ENCODE results near the gene LRRC73. TPM values are rescaled to one million over a fixed set of nuclear protein-coding genes. Genes with fewer than 3 reads are reported as not detected.

LRRC73 gene
- total and polyA plus RNA-seq, 9 of the 15 experiments (the other 6 are each of a cell fraction or from before 2014, with no cell fraction given) = 0.07 to 0.55 (median 0.16) TPM; not detected in 3

- Histone ChIP-seq H3K4me2 (ENCODE audit: insufficient read depth, low read length) (no peak overlapping the region), H3K4me3 (no peak overlapping the region), H3K27ac (ENCODE audit: extremely low read depth, low read depth, low read length) (no peak overlapping the region), H3K9ac (ENCODE audit: insufficient read depth in 1 of 2, low read depth in 2 of 2, low read length in 2 of 2) (no peak overlapping the region), H3K36me3 (ENCODE audit: control insufficient read depth, insufficient read depth, low read length) (peaks cover 10% of the 10 kb centered on the region; the same call in 1 of the 3 replicates), H3K27me3 (ENCODE audit: control insufficient read depth in 2 of 2, insufficient read depth in 2 of 2, low read length in 2 of 2) (no peaks in the 10 kb centered on the region), H3K4me1 (replicated peaks in 1 of 2; ENCODE audit: control insufficient read depth in 2 of 2, insufficient read depth in 2 of 2, low read length in 2 of 2) (peaks cover 16 to 36% of the 10 kb centered on the region in 2 experiments), H3K9me1 (ENCODE audit: control insufficient read depth, insufficient read depth, low read length) (peaks cover 3% of the 10 kb centered on the region), H3K79me2 (ENCODE audit: control insufficient read depth, insufficient read depth, low read length) (0 out of 3 replicates have a peak, but pooled peaks cover 3% of the 10 kb centered on the region), H2AFZ (ENCODE audit: low read depth, low read length) (no peak overlapping the region), H3K9me3 (replicated peaks; ENCODE audit: control insufficient read depth, insufficient read depth, low read depth, low read length) (no peaks in the 10 kb centered on the region), H4K20me1 (replicated peaks; ENCODE audit: control insufficient read depth, insufficient read depth, low read length) (peaks cover 33% of the 10 kb centered on the region)
- no peak for FAIRE-seq
- TF ChIP-seq ZNF133 (CRISPR knock-in tag; IDR thresholded peaks at IDR 0.05) = no peak
- TF ChIP-seq CEBPB (tag; IDR thresholded peaks at IDR 0.05) = no peak
- TF ChIP-seq, protein P1, sequence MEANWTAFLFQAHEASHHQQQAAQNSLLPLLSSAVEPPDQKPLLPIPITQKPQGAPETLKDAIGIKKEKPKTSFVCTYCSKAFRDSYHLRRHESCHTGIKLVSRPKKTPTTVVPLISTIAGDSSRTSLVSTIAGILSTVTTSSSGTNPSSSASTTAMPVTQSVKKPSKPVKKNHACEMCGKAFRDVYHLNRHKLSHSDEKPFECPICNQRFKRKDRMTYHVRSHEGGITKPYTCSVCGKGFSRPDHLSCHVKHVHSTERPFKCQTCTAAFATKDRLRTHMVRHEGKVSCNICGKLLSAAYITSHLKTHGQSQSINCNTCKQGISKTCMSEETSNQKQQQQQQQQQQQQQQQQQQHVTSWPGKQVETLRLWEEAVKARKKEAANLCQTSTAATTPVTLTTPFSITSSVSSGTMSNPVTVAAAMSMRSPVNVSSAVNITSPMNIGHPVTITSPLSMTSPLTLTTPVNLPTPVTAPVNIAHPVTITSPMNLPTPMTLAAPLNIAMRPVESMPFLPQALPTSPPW (CRISPR knock-in tag; IDR thresholded peaks at IDR 0.05) = no peak
- TF ChIP-seq MCM3 (IDR thresholded peaks at IDR 0.05) = no peak
- no peak for TF ChIP-seq TAL1 (IDR thresholded peaks at IDR 0.05)
- no peak for TF ChIP-seq TAF7 (tag; IDR thresholded peaks at IDR 0.05)
- TF ChIP-seq ZNF263 (CRISPR knock-in tag; IDR thresholded peaks at IDR 0.05; ENCODE audit: borderline replicate concordance) = no peak
- DNase-seq (ENCODE audit: extremely low read depth in 1 of 4, low spot score in 3 of 4) = no peak
- ChIA-PET POLR2A (interaction anchor here (0.6 to 8.5 kb wide), 8 partner anchors 9 to 204 kb away, joined by 3 to 54 read pairs (median 3); partner anchors contain the start of gene LRRC73), CTCF (ENCODE audit: low intra/inter-chr PET ratio) (no interaction called here)
- in situ Hi-C loops (cut with MboI) (loop anchor here (5.0 kb wide), 1 partner anchor 231 kb away; no protein-coding TSS in a partner anchor), intact Hi-C loops (cut with micrococcal nuclease) (no loop called here)
- ATAC-seq = no peak
- BruUV-seq (replicated peaks) = no TSS peak
- WGBS (ENCODE audit: insufficient coverage, low coverage, missing lambda C conversion rate) = 35% methylated on average over 2 of the region's 2 CpGs
Observed at GRCh38 chr6:43493230-43493629, 16.9 kb downstream of the LRRC73 start.

Data from K562 (cell line).